ENCODE measurements around the gene KCNT2.
"Not testable (repeated sequence)": the region's sequence is repeated elsewhere in the genome, so short reads cannot be mapped to it uniquely, and the experiment has no call there.

KCNT2 gene

DNA sequence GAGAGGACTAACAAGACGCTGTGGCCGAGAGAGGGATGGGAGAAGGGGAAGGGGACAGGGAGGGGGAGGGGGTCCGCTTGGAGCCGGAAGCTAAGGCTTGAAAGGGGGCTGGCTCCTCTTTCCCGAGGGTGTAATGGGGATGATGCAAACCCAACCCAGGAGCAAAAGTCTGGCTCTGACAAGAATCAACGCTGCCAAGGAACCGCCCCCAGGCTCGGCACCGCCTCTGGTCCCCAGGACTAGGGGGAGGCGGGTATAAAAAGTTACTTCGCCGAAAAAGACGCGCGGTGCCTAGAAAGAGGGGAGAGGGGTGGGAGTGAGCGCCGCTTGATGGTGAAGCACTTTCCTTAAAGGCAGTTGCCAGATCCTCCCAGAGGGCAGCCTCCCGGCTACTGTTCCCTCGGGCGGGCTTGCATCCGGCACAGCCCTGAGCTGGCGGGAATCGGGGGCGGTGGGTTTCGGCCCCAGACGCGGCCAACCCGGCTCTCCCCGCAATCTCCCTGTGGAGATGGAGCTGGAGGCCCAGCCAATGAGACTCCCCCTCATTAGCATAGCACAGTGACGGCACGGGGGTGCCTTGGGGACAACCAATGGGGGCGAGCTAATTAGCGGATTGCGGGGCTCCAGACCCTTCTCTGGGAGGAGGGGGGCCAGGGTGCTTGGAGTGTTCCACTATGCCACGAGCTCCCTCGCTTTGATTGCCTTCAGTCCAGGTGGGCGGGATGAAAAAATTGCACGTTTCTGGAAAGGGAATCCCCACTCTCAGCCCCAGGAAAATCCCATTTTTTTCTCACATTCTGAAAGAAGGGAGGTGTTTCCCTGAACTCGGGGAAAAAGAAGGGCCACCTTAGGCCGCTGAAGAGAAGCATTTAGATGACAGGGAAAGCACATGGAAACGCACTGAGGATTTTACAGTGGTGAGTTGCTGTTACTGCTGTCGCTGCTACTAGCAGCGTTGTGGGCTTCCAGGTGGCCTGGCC is at the start of gene KCNT2:
TSS of gene KCNT2 (minus strand) at position 51 of the 980 bp plus-strand sequence. CDS start 131 bp downstream, outside the sequence.
- Mint-ChIP-seq H3K27ac (no peak within 1 kb of the TSS), H3K9me3 (no peaks in the 10 kb centered on the region), H3K27me3 (ENCODE audit: low read depth) (peaks cover 39% of the 10 kb centered on the region), H3K36me3 (ENCODE audit: low read depth) (no peaks in the 10 kb centered on the region), H3K4me3 (peak within 1 kb of the TSS; percentile 41), H3K4me1 (ENCODE audit: low read depth) (peaks cover 3% of the 10 kb centered on the region)
- DNase-seq (ENCODE audit: low spot score) = no peak

DNA sequence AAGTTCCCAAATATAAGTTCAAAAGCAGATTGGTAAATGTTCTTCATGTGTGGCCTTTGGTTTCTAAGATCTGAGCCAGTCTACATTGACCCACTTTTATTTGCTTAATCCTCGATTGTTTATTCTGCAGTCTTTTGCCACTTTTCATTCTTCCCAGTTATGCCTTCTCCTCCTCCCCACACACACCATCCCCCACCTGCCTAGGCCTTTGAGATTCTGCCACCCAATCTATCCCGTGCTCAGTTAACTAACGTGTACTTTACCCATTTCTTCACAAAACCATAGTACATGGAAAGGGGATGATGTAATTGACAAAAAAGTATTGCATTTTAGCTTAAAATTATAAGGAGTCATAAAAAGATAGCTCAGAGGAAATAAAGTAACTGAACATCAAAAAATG is 47.3 kb upstream of the KCNT2 start:
- H3K4me3 Mint-ChIP-seq = no peak overlapping the region

DNA sequence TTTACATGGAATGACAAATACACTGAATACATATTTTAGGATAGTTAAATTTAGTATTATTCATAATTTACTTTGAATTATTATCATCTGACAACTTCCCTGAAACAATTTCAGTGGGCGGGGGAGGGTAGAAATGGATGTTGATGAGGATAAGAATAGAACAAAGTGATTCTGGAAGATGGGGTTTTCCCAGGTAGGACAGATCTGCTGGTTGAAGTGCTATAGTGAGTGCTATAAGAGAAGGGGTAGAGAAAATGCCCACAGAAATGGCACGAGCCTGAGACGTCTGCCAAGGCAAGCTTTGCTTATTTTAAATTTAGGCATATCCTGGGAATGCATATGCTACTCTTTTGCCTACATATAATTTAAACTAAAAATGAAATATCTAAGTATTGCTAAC is 46.8 kb upstream of the KCNT2 start:
- Mint-ChIP-seq H3K4me3 (no peak overlapping the region), H3K9me3 (no peaks in the 10 kb centered on the region), H3K36me3 (ENCODE audit: low read depth) (no peaks in the 10 kb centered on the region), H3K27ac (no peak overlapping the region), H3K4me1 (ENCODE audit: low read depth) (peaks cover 12% of the 10 kb centered on the region), H3K27me3 (ENCODE audit: low read depth) (no peaks in the 10 kb centered on the region)
- no peak for DNase-seq (ENCODE audit: low spot score)

More for the DNA sequence above, 47.3 kb upstream of the KCNT2 start:
- no peak for DNase-seq (ENCODE audit: low spot score)
- no peaks in the 10 kb centered on the region for H3K9me3 Mint-ChIP-seq
- no peaks in the 10 kb centered on the region for H3K27me3 Mint-ChIP-seq (ENCODE audit: low read depth)
- H3K4me1 Mint-ChIP-seq (ENCODE audit: low read depth) = peaks cover 12% of the 10 kb centered on the region
- no peaks in the 10 kb centered on the region for H3K36me3 Mint-ChIP-seq (ENCODE audit: low read depth)
- no peak overlapping the region for H3K27ac Mint-ChIP-seq

GRCh38 chr1:196654271-196654670 is 46.0 kb upstream of the KCNT2 start:
- Mint-ChIP-seq H3K4me1 (ENCODE audit: low read depth) (peaks cover 12% of the 10 kb centered on the region), H3K27me3 (ENCODE audit: low read depth) (no peaks in the 10 kb centered on the region), H3K36me3 (ENCODE audit: low read depth) (no peaks in the 10 kb centered on the region), H3K4me3 (no peak overlapping the region), H3K27ac (no peak overlapping the region), H3K9me3 (no peaks in the 10 kb centered on the region)
- no peak for DNase-seq (ENCODE audit: low spot score)

DNA sequence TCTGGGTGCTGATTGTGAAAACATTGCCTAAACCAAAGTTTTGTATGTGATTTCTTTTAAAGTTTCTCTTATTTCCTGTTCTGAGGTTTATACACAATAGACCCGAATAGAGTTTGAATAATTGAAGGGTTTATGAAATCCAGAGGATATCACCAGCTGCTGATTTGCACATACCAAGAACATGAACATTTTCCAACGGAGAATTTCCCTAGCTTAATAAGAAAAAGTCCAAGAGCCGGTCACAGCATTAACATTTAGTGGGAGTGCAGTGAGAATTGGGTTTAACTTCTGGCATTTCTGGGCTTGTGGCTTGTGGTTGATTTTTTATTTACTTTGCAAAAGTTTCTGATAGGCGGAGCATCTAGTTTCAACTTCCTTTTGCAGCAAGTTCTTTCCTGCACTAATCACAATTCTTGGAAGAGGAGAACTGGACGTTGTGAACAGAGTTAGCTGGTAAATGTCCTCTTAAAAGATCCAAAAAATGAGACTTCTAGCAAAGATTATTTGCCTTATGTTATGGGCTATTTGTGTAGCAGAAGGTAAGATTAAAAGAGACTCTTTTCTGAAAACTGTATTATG is 43.5 kb upstream of the KCNT2 start, which contains the start of gene CFH:
TSS of gene CFH (plus strand) at position 407 of the 579 bp plus-strand sequence. CDS start at position 482, 75 bp downstream.
- DNase-seq (ENCODE audit: low spot score) = no peak
- Mint-ChIP-seq H3K4me3 (peak within 1 kb of the TSS; percentile 64), H3K27me3 (ENCODE audit: low read depth) (no peaks in the 10 kb centered on the region), H3K27ac (no peak within 1 kb of the TSS), H3K36me3 (ENCODE audit: low read depth) (no peaks in the 10 kb centered on the region), H3K9me3 (no peaks in the 10 kb centered on the region), H3K4me1 (ENCODE audit: low read depth) (peaks cover 12% of the 10 kb centered on the region)

GRCh38 chr1:196651079-196651478 is 42.8 kb upstream of the KCNT2 start:
- no peaks in the 10 kb centered on the region for H3K36me3 Mint-ChIP-seq (ENCODE audit: low read depth)
- no peak overlapping the region for H3K27ac Mint-ChIP-seq
- H3K9me3 Mint-ChIP-seq = no peaks in the 10 kb centered on the region
- H3K4me1 Mint-ChIP-seq (ENCODE audit: low read depth) = peaks cover 12% of the 10 kb centered on the region
- H3K4me3 Mint-ChIP-seq = peak overlapping the region; percentile 64
- no peak for DNase-seq (ENCODE audit: low spot score)
- no peaks in the 10 kb centered on the region for H3K27me3 Mint-ChIP-seq (ENCODE audit: low read depth)

DNA sequence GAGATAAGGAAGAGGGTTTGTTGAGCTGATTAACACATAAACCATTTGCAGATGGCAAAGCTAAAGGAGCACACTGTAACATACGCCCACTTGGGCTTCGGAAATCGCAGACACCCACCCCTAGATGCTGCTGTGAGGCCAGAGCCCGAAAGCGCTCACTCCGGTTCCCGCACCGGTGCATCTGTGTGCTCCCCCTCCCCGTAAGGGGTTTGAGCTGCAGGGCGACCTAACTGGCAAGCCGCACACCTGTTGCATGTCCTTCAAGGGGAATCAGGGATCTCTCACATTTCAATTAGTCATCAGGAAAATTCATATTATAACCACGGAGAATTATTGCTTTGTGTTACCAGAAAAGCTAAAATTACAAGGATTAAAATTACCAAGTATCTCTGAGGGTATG is 42.2 kb upstream of the KCNT2 start:
- Mint-ChIP-seq H3K27ac (no peak overlapping the region), H3K9me3 (no peaks in the 10 kb centered on the region), H3K27me3 (ENCODE audit: low read depth) (no peaks in the 10 kb centered on the region), H3K4me1 (ENCODE audit: low read depth) (peaks cover 12% of the 10 kb centered on the region), H3K36me3 (ENCODE audit: low read depth) (no peaks in the 10 kb centered on the region), H3K4me3 (no peak overlapping the region)
- no peak for DNase-seq (ENCODE audit: low spot score)

DNA sequence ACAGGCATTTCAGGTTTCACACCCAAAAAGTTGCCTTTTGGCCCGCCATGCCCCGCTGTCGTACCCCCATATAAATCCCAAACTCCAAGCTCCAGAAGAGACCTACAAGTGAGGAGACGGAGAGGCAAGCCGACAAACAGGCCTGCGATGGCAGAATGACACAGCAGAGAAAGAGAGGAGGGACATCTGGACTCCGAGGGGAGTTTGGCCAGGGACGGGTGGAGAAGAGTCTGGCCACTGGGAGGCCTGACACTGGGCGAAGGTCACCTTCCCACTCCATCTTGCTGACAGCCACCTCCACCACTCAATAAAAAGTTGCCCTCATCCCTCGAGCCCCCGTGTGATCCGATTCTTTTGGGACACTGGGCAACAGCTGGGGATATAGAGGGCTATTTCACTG is 41.8 kb upstream of the KCNT2 start:
- no peak overlapping the region for H3K27ac Mint-ChIP-seq
- no peaks in the 10 kb centered on the region for H3K36me3 Mint-ChIP-seq (ENCODE audit: low read depth)
- no peak overlapping the region for H3K4me3 Mint-ChIP-seq
- H3K9me3 Mint-ChIP-seq = no peaks in the 10 kb centered on the region
- peaks cover 12% of the 10 kb centered on the region for H3K4me1 Mint-ChIP-seq (ENCODE audit: low read depth)
- H3K27me3 Mint-ChIP-seq (ENCODE audit: low read depth) = no peaks in the 10 kb centered on the region
- no peak for DNase-seq (ENCODE audit: low spot score)

DNA sequence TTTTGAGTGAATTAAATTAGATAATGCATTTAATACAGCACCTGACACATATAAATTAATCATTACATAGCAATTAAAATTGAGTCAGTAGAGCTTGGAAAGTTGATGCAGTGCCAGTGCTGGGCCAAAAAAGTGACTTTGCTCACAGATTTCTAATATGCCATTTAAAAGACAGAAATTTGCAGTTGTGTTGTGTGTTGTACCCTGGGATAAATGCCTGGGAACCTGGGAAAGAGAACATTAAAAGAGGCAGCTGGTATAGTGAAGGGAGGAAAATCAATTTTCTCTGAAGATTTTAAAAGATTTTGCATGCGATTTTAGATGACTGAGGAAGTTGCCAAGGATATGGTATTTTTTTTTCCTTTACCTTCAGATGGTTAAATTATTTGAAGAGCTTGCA is 32.7 kb upstream of the KCNT2 start:
- H3K4me1 Mint-ChIP-seq (ENCODE audit: low read depth) = no peaks in the 10 kb centered on the region
- no peaks in the 10 kb centered on the region for H3K36me3 Mint-ChIP-seq (ENCODE audit: low read depth)
- H3K27ac Mint-ChIP-seq = no peak overlapping the region
- H3K4me3 Mint-ChIP-seq = no peak overlapping the region
- no peaks in the 10 kb centered on the region for H3K9me3 Mint-ChIP-seq
- H3K27me3 Mint-ChIP-seq (ENCODE audit: low read depth) = no peaks in the 10 kb centered on the region
- no peak for DNase-seq (ENCODE audit: low spot score)

DNA sequence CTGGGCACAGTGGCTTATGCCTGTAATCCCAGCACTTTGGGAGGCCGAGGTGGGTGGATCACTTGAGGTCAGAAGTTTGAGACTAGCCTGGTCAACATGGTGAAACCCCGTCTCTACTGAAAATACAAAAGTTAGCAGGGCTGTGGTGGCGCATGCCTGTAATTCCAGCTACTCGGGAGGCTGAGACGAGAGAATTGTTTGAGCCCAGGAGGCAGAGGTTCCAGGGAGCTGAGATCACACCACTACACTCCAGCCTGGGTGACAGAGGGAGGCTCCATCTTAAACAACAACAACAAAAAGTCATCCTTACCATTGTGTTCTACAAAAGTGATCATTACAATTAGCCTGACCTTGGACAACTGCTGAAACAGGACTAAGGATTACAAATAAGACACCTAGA is 31.1 kb upstream of the KCNT2 start:
- not testable (repeated sequence) for H3K4me1 Mint-ChIP-seq (ENCODE audit: low read depth); H3K4me3 Mint-ChIP-seq; H3K27me3 Mint-ChIP-seq (ENCODE audit: low read depth); H3K27ac Mint-ChIP-seq; H3K36me3 Mint-ChIP-seq (ENCODE audit: low read depth); H3K9me3 Mint-ChIP-seq; DNase-seq (ENCODE audit: low spot score)

DNA sequence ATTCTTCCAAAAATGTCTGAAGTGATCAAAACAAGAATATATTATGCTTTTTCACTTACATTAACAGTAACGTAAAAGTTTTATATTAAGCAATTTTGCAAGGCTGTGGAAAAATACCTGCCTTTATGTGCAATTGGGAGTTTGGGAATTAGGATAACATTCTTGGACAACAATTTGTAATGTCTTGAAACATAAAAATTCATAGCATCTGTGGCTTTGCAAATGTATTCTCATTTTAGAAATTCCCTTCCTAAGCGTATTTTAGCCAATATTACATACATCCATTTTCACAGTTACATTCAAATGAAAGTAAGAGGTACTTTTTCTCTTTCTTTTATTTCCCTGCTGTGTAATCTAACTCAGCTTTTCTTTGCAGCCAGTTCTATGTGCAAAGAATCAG is 30.2 kb upstream of the KCNT2 start:
- H3K4me1 Mint-ChIP-seq (ENCODE audit: low read depth) = no peaks in the 10 kb centered on the region
- no peaks in the 10 kb centered on the region for H3K27me3 Mint-ChIP-seq (ENCODE audit: low read depth)
- H3K4me3 Mint-ChIP-seq = no peak overlapping the region
- H3K9me3 Mint-ChIP-seq = no peaks in the 10 kb centered on the region
- no peak for DNase-seq (ENCODE audit: low spot score)
- no peaks in the 10 kb centered on the region for H3K36me3 Mint-ChIP-seq (ENCODE audit: low read depth)
- H3K27ac Mint-ChIP-seq = no peak overlapping the region

DNA sequence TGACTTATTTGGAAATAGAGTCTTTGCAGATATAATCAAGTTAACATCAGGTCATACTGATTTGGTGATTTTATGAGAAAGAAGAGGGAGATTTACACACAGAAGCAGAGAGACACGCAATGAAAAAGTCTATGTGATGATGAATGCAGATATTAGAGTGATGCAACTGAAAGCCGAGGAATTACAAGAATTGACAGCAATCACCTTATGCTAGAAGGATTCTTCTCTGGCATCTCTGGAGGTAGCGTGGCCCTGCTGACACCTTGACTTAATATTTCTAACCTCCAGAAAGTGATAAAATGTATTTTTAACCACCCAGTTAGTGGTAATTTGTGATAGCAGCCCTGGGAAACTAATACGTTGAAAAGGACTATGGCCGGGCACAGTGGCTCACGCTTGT is 29.4 kb upstream of the KCNT2 start:
- no peaks in the 10 kb centered on the region for H3K4me1 Mint-ChIP-seq (ENCODE audit: low read depth)
- no peak for DNase-seq (ENCODE audit: low spot score)
- no peak overlapping the region for H3K4me3 Mint-ChIP-seq
- no peak overlapping the region for H3K27ac Mint-ChIP-seq
- no peaks in the 10 kb centered on the region for H3K27me3 Mint-ChIP-seq (ENCODE audit: low read depth)
- no peaks in the 10 kb centered on the region for H3K36me3 Mint-ChIP-seq (ENCODE audit: low read depth)
- no peaks in the 10 kb centered on the region for H3K9me3 Mint-ChIP-seq

GRCh38 chr1:196628838-196629237 is 20.6 kb upstream of the KCNT2 start:
- H3K4me1 Mint-ChIP-seq (ENCODE audit: low read depth) = no peaks in the 10 kb centered on the region
- H3K36me3 Mint-ChIP-seq (ENCODE audit: low read depth) = no peaks in the 10 kb centered on the region
- DNase-seq (ENCODE audit: low spot score) = no peak
- no peaks in the 10 kb centered on the region for H3K9me3 Mint-ChIP-seq
- no peak overlapping the region for H3K27ac Mint-ChIP-seq
- no peaks in the 10 kb centered on the region for H3K27me3 Mint-ChIP-seq (ENCODE audit: low read depth)
- no peak overlapping the region for H3K4me3 Mint-ChIP-seq

- no peak for DNase-seq (ENCODE audit: low spot score)
- H3K4me1 Mint-ChIP-seq (ENCODE audit: low read depth) = no peaks in the 10 kb centered on the region
- H3K9me3 Mint-ChIP-seq = no peaks in the 10 kb centered on the region
- no peaks in the 10 kb centered on the region for H3K27me3 Mint-ChIP-seq (ENCODE audit: low read depth)
- H3K36me3 Mint-ChIP-seq (ENCODE audit: low read depth) = no peaks in the 10 kb centered on the region
- H3K27ac Mint-ChIP-seq = no peak overlapping the region
- no peak overlapping the region for H3K4me3 Mint-ChIP-seq
Measured at GRCh38 chr1:196623079-196623478, 14.8 kb upstream of the KCNT2 start.

All from T-helper 2 cell treated with Interferon-gamma antibody and Interleukin-4, amounts not matched to agents 5 μg/mL and 100 μg/mL, for 36 hours (primary cell).